Liver (tissue), 9 donors: ENCODE data around the gene CIAPIN1. TPM values are rescaled to one million over a fixed set of nuclear protein-coding genes. Genes with fewer than 3 reads are reported as not detected.
A peak's percentile ranks its signal among the peaks of the same experiment; 100 is the strongest.

Experiments used
- DNase-seq: peaks from one replicate; pipeline ENCODE4 v3.0.0-alpha.2; 2017; ENCODE audit warnings: low spot score
- H3K27ac ChIP-seq, 2 donors: one replicate each; pipeline ENCODE4 v1.7.0; 2013; ENCODE audit warnings: inconsistent platforms in 2 of 2, low read length in 2 of 2, control low read depth in 1 of 2, low read depth in 1 of 2, mild to moderate bottlenecking in 1 of 2
- H3K27me3 ChIP-seq, 4 donors: one replicate each; pipeline versions ENCODE4 v1.6.1 to v1.7.0; 2013; ENCODE audit warnings: low read length in 3 of 4, inconsistent platforms in 1 of 4, mild to moderate bottlenecking in 1 of 4, moderate library complexity in 1 of 4; ENCODE audit not compliant: control insufficient read depth in 4 of 4, insufficient read depth in 4 of 4
- H3K36me3 ChIP-seq, 4 donors: one replicate each; pipeline versions ENCODE4 v1.6.1 to v1.7.0; 2013; ENCODE audit warnings: low read length in 3 of 4, mild to moderate bottlenecking in 3 of 4, low read depth in 1 of 4, moderate library complexity in 1 of 4; ENCODE audit not compliant: control insufficient read depth in 4 of 4, insufficient read depth in 3 of 4
- H3K4me1 ChIP-seq, 4 donors: one replicate each; pipeline versions ENCODE4 v1.6.1 to v1.7.0; 2013; ENCODE audit warnings: low read length in 3 of 4, mild to moderate bottlenecking in 3 of 4, moderate library complexity in 1 of 4; ENCODE audit not compliant: control insufficient read depth in 4 of 4, insufficient read depth in 4 of 4
- H3K4me3 ChIP-seq, 3 donors: one replicate each; pipeline versions ENCODE4 v1.6.1 to v1.7.0; 2013; ENCODE audit warnings: low read length in 3 of 3, control low read depth in 1 of 3, low read depth in 1 of 3, mild to moderate bottlenecking in 1 of 3
- H3K9ac ChIP-seq, 2 donors: one replicate each; pipeline ENCODE4 v1.7.0; 2013; ENCODE audit warnings: low read length in 2 of 2, mild to moderate bottlenecking in 2 of 2, moderate library complexity in 2 of 2, control low read depth in 1 of 2, low read depth in 1 of 2
- H3K9me3 ChIP-seq, 4 donors: one replicate each; pipeline versions ENCODE4 v1.6.1 to v1.7.0; 2013; ENCODE audit warnings: low read length in 3 of 4; ENCODE audit not compliant: control insufficient read depth in 4 of 4
- ATF3 ChIP-seq: IDR thresholded peaks from 2 replicates; pipeline ENCODE4 v1.6.1; 2016; ENCODE audit warnings: antibody characterized with exemption
- EGR1 ChIP-seq, 2 donors: IDR thresholded peaks; 2 replicates each; pipeline ENCODE4 v1.6.1; 2016 to 2018; ENCODE audit warnings: antibody characterized with exemption in 2 of 2, low read depth in 2 of 2
- FOXA1 ChIP-seq: IDR thresholded peaks from 2 replicates; pipeline ENCODE4 v1.6.1; 2016; ENCODE audit warnings: antibody characterized with exemption
- FOXA2 ChIP-seq: IDR thresholded peaks from 2 replicates; pipeline ENCODE4 v1.6.1; 2016; ENCODE audit warnings: antibody characterized with exemption
- MAX ChIP-seq: IDR thresholded peaks from 2 replicates; pipeline ENCODE4 v1.6.1; 2016; ENCODE audit warnings: antibody characterized with exemption
- NR2F2 ChIP-seq: IDR thresholded peaks from 2 replicates; pipeline ENCODE4 v1.6.1; 2016; ENCODE audit warnings: antibody characterized with exemption
- RXRA ChIP-seq, 2 donors: IDR thresholded peaks; 2 replicates each; pipeline ENCODE4 v1.6.1; 2017 to 2018; ENCODE audit warnings: antibody characterized with exemption in 2 of 2, mild to moderate bottlenecking in 1 of 2
- YY1 ChIP-seq: IDR thresholded peaks from 2 replicates; pipeline ENCODE4 v1.6.1; 2016; ENCODE audit warnings: antibody characterized with exemption, mild to moderate bottlenecking
- WGBS: extraction: QIAGEN DNeasy Blood & Tissue Kit; methylation state at CpG from one replicate; pipeline ENCODE4 v1.1.7; 2013; 5-methylcytosine and 5-hydroxymethylcytosine counted together
- polyA plus RNA-seq, 2 donors: library from polyadenylated mRNA; stranded (reverse) in 1 of 2; unstranded in 1 of 2; fragments of 200-250 nt in 1 of 2; fragments of >200 nt in 1 of 2; fragmentation: Nextera tagmentation in 1 of 2; extraction: Ambion mirVana in 1 of 2; gene quantifications; one replicate each; pipeline versions ENCODE4 v1.2.1 to v1.2.3, GENCODE V29; 2013 to 2015
- total RNA-seq, 2 donors: library from RNA; depleted of rRNA; stranded (reverse); fragments of >200 nt; gene quantifications; one replicate each; pipeline ENCODE4 v1.2.3, GENCODE V29; 2014
- TF ChIP-seq, protein P1 (sequence below): IDR thresholded peaks from 2 replicates; pipeline ENCODE4 v1.6.1; 2016; ENCODE audit warnings: antibody characterized with exemption, mild to moderate bottlenecking
- TF ChIP-seq, protein P2 (sequence below): fragments of 150-350 bp; IDR thresholded peaks from 2 replicates; pipeline ENCODE4 v1.5.1; 2017; ENCODE audit warnings: improper control_type of control experiment, low read depth, low read length; ENCODE audit not compliant: missing input control
- TF ChIP-seq, protein P3 (sequence below): IDR thresholded peaks from 2 replicates; pipeline ENCODE4 v1.6.1; 2016; ENCODE audit warnings: antibody characterized with exemption
- donor health status: healthy.
- donor health status: healthy.
- donor health status: healthy.
- donor health status: healthy.
- donor health status: healthy.

Gene CIAPIN1
- total and polyA plus RNA-seq, 4 donors = 19.5 to 32.7 (median 23.4) TPM

DNA sequence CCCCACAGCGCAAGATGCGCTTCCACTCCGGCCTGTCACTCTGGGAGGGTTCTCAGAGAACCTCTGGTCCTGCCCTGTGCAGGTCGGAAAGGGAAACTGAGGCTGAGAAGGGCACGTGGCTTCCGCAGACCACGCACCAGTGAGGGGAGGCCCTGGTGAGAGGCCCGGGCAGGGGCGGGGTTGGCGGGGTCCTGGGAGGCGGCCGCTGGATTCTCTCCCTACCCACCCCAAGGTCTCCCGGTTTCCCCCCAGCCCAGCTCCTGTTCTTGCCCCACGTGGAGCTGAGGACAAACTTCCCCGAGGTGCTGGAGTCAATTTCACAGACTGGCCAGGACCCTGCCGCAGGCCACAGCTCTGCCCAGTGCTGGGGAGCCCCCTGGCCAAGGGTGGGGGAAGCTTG is 31.1 kb downstream of the CIAPIN1 start:
- Histone ChIP-seq H3K36me3 (no peaks in the 10 kb centered on the region), H3K27me3 (no peaks in the 10 kb centered on the region), H3K9me3 (no peaks in the 10 kb centered on the region), H3K27ac (no peak overlapping the region), H3K4me3 (no peak overlapping the region), H3K4me1 (peaks cover 6 to 27% (median 18%) of the 10 kb centered on the region in 4 donors), H3K9ac (peak overlapping the region in 1 of 2 donors; percentile 16)
- TF ChIP-seq YY1 = no peak
- no peak for TF ChIP-seq FOXA2
- TF ChIP-seq RXRA (IDR thresholded peaks at IDR 0.05) = no peak
- TF ChIP-seq, protein P1, sequence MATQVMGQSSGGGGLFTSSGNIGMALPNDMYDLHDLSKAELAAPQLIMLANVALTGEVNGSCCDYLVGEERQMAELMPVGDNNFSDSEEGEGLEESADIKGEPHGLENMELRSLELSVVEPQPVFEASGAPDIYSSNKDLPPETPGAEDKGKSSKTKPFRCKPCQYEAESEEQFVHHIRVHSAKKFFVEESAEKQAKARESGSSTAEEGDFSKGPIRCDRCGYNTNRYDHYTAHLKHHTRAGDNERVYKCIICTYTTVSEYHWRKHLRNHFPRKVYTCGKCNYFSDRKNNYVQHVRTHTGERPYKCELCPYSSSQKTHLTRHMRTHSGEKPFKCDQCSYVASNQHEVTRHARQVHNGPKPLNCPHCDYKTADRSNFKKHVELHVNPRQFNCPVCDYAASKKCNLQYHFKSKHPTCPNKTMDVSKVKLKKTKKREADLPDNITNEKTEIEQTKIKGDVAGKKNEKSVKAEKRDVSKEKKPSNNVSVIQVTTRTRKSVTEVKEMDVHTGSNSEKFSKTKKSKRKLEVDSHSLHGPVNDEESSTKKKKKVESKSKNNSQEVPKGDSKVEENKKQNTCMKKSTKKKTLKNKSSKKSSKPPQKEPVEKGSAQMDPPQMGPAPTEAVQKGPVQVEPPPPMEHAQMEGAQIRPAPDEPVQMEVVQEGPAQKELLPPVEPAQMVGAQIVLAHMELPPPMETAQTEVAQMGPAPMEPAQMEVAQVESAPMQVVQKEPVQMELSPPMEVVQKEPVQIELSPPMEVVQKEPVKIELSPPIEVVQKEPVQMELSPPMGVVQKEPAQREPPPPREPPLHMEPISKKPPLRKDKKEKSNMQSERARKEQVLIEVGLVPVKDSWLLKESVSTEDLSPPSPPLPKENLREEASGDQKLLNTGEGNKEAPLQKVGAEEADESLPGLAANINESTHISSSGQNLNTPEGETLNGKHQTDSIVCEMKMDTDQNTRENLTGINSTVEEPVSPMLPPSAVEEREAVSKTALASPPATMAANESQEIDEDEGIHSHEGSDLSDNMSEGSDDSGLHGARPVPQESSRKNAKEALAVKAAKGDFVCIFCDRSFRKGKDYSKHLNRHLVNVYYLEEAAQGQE = no peak
- DNase-seq = no peak
- WGBS = 92% methylated on average over 16 of the region's 16 CpGs

DNA sequence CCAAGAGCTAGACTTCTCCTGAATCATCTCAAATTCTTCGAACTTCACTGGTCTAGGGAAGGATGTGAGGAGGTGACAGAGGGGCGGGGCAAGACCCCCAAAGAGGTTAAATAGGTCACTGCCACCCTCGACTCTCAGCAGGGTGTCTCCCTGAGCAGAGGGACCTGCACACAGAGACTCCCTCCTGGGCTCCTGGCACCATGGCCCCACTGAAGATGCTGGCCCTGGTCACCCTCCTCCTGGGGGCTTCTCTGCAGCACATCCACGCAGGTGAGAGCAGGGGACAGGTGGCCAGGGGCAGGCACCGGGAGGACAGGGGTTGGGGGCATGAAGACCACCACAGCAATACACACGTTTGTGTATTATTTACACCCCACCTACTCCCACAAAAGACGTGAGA is 33.5 kb downstream of the CIAPIN1 start:
- Histone ChIP-seq H3K27me3 (no peaks in the 10 kb centered on the region), H3K4me1 (peaks cover 6 to 22% (median 15%) of the 10 kb centered on the region in 4 donors), H3K9ac (no peak overlapping the region), H3K4me3 (no peak overlapping the region), H3K36me3 (no peaks in the 10 kb centered on the region), H3K27ac (no peak overlapping the region), H3K9me3 (no peaks in the 10 kb centered on the region)
- WGBS = 63% methylated on average over 7 of the region's 7 CpGs
- no peak for TF ChIP-seq MAX
- TF ChIP-seq FOXA2 = no peak
- no peak for TF ChIP-seq NR2F2
- no peak for TF ChIP-seq ATF3
- TF ChIP-seq, protein P2, sequence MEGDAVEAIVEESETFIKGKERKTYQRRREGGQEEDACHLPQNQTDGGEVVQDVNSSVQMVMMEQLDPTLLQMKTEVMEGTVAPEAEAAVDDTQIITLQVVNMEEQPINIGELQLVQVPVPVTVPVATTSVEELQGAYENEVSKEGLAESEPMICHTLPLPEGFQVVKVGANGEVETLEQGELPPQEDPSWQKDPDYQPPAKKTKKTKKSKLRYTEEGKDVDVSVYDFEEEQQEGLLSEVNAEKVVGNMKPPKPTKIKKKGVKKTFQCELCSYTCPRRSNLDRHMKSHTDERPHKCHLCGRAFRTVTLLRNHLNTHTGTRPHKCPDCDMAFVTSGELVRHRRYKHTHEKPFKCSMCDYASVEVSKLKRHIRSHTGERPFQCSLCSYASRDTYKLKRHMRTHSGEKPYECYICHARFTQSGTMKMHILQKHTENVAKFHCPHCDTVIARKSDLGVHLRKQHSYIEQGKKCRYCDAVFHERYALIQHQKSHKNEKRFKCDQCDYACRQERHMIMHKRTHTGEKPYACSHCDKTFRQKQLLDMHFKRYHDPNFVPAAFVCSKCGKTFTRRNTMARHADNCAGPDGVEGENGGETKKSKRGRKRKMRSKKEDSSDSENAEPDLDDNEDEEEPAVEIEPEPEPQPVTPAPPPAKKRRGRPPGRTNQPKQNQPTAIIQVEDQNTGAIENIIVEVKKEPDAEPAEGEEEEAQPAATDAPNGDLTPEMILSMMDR = no peak
- DNase-seq = no peak

GRCh38 chr16:57413301-57413730 is 33.9 kb downstream of the CIAPIN1 start:
- Histone ChIP-seq H3K27ac (no peak overlapping the region), H3K27me3 (no peaks in the 10 kb centered on the region), H3K4me1 (peaks cover 6 to 19% (median 13%) of the 10 kb centered on the region in 4 donors), H3K4me3 (no peak overlapping the region), H3K36me3 (no peaks in the 10 kb centered on the region), H3K9ac (no peak overlapping the region), H3K9me3 (no peaks in the 10 kb centered on the region)
- no peak for DNase-seq
- WGBS = 87% methylated on average over 5 of the region's 5 CpGs
- TF ChIP-seq, protein P1 = no peak
- TF ChIP-seq MAX (no peak), EGR1 (IDR thresholded peaks at IDR 0.05; ENCODE audit: low read depth in 2 of 2) (no peak), FOXA1 (no peak), ATF3 (no peak), FOXA2 (no peak)
- TF ChIP-seq, protein P3, sequence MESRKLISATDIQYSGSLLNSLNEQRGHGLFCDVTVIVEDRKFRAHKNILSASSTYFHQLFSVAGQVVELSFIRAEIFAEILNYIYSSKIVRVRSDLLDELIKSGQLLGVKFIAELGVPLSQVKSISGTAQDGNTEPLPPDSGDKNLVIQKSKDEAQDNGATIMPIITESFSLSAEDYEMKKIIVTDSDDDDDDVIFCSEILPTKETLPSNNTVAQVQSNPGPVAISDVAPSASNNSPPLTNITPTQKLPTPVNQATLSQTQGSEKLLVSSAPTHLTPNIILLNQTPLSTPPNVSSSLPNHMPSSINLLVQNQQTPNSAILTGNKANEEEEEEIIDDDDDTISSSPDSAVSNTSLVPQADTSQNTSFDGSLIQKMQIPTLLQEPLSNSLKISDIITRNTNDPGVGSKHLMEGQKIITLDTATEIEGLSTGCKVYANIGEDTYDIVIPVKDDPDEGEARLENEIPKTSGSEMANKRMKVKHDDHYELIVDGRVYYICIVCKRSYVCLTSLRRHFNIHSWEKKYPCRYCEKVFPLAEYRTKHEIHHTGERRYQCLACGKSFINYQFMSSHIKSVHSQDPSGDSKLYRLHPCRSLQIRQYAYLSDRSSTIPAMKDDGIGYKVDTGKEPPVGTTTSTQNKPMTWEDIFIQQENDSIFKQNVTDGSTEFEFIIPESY = no peak
- TF ChIP-seq, protein P2 = no peak
